NCI-H1105 treated with DMSO at 0.1 percent for 48 hours (cell line): ENCODE data around the gene PRKD1.

Source experiments
- DNase-seq: peaks from one replicate; lab custom pipeline; 2025; lab: John Stamatoyannopoulos, UW

PRKD1 gene

DNA sequence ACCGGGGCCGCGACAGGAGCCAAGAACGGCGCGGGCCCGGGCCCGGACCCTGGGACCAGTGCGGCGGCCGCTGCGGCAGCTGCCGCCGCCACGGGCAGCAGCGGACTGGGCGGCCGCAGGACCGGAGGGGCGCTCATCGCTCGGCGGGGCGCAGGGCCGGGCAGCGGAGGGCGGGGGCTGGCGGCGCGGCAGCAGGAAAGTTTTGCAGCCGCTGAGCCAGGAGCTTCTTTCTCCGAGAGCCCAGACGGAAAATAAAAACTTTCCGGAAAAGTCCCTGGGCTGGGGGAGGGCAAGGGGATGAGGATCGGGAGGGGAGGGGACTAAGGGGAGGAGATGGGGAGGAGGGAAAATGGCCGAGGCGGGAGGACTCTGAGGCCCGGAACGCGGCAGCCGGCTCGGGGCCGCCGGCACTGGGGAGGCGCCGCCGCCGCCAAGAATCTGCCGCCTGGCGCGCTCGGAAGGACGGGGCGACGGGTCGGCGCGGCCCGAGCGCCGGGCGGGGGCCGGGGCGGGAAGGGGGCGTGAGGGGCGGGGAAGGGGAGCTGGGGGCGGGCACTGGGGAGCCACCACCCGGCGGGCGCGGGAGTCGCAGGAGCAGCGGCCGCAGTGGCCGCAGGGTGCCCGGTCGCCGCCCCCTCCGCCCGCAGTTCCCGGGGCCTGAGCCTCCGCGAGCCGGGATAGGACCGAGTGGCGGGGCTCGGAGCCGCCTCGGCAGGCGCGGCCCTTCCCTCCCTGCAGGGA is at the start of gene PRKD1:
Gene PRKD1, minus strand, starts transcription at position 472 of the 741 bp plus-strand sequence.
- no peak for DNase-seq

DNA sequence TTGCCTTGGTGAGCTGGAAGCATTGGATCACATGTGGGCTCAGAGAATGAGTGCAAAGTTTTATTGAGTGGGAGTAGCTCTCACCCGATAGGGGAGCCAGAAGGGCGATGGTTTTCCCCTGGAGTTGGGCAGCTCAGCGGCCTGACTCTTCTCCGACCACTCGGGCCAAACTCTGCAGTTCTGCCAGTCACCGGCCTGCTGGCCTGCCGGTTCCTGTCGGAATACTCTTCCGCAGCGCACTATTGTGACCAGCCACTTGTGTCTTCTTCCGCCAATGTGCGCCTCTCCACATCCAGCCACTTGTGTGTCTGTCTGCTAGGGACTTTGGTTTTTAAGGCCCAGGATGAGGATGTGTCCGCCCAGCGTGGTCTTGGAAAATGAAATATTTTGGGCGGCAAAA is 43.5 kb upstream of the PRKD1 start:
- DNase-seq: no peak

DNA sequence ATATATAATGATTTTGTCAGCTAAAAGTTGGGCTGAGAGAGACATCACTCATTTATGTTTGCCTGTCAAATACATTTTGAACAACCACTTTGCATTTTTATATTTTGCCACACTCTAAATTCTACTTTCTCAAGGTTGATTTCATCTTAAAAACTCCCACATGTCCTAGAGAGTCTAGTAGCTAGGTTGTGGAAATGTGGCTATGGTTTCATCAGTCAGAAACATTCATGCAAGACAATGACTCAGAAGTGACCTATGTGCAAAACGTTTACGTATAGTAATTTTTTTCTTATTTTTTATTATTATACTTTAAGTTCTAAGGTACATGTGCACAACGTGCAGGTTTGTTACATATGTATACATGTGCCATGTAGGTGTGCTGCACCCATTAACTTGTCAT is 27.4 kb upstream of the PRKD1 start:
- DNase-seq: no peak

DNA sequence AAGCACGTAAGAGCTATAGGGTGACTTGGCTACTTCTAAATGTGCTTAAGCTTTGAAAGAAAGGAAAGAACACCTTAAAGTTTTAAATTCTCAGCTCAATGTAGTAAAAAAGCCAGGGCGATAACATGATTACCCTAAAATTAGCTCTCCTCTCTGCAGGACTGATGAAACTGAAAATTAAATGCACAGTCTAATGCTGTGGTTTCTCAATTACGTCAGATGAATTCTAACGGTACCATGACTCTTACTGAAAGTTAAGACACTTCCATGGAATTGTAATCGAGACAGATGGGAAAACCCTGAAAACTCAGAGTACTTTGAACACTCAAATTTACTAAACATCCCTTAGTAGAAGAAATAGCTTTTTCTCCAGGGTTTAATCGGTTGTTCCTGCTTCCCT is 25.9 kb upstream of the PRKD1 start:
- no peak for DNase-seq

DNA sequence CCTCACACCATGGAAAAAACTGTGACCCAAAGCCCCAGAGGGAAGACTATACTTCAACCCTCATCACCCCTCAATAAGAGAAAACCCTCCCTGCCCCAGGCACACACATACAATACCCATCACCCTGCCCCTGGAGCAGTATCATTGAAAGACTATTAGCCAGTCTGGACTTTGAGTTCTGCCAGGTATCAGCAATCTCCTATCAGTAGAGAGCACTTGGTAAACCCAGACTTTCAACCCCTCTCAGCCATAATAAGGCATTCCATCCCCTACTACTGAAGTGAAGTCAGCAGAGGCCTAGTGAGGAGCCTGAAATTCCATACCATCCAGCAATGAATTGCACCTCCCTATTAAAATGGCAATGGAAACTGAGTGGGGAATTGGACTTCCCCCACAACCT is 16.4 kb upstream of the PRKD1 start:
- no peak for DNase-seq

DNA sequence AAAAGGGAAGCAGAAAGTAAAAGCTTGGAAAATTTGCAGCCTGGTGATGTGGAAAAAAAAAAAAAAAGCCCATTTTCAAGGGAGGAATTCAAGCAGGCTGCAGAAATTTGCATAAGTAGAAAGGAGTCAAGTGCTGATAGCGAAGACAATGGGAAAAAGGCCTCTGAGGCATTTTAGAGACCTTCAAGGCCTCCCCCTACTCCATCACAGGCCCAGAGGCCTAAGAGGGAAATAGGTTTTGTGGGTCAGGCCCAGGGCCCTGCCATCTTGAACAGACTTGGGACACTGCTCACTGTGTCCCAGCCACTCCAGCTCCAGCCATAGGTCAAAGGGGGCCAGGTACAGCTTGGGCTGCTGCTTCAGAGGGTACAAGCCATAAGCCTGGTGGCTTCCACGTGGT is 13.8 kb upstream of the PRKD1 start:
- DNase-seq: no peak

DNA sequence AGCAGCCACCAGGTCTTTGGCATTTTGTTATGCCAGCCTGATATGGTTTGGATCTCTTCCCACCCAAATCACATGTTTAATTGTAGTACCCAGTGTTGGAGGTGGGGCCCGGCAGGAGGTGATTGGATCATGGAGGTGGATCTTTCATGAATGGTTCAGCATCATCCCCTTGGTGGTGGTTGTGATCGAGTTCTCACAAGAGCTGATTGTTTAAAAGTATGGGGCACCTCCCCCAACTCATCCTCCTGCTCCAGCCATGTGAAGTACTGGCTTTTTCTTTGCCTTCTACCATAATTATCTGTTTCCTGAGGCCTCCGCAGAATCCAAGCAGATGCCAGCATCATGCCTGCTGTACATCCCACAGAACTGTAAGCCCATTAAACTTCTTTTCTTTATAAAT is 12.8 kb upstream of the PRKD1 start:
- no peak for DNase-seq

DNA sequence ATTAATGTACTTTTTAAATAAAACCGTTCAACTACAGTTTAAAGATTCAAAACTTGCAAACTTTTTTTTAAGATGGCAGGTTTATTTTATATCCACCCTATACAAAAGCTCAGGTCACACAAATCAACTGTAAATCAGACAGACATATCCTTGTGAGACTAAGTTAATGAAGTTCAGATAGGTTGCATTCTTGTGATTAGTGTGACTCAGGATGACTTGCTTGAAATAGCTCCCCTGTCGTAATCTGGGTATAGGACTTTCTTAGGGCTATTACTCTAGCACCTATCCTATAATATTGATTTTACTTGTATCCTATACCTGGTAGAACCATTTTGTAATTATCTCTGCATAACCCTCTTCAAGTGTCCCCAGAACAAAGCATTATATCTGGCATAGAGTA is 9.5 kb upstream of the PRKD1 start:
- DNase-seq: no peak

DNA sequence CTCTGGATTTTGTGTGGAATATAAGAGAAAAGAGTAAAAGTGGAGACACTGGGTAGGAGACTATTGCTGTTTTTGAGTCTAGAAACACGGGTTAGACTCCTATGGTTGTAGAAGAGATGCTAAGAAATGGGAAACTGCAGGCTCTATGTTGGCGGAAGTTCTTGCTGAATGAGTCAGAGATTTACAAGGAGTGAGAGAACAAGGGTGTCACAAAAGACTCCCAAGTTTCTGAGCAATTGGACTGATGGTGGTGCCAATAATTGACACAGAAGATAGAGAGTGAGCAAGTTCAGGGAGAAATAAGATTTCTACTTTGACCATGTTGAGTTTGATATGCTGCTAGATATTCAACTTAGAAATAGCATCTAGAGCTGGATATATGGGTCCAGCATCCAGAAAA is 2.6 kb upstream of the PRKD1 start:
- DNase-seq: no peak

DNA sequence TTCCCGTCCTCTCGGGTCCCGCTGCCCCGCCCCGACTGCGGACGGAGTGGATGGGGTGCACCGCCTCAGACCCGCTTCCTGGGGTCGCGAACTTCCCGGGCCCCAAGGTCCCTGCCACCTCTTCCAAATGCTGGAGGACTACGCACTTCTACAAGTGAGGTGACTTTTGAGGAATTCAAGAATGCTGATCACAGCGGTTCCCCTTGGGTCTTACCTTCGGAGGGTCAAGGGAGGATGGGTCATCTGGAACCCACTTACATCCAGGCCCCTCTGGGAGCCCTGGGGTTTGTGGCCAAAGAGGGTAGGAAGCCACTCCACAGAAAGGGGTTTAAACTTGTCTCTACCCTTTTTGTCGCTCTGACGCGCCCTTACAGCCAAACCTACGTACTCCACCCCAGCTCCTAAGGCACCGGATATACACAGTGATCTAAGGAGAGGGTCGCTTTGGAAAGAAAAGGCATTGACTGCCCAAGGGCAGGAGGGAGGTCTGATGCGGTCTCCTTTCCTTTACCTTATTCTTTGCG is 532 bp upstream of the PRKD1 start:
- DNase-seq: no peak

DNA sequence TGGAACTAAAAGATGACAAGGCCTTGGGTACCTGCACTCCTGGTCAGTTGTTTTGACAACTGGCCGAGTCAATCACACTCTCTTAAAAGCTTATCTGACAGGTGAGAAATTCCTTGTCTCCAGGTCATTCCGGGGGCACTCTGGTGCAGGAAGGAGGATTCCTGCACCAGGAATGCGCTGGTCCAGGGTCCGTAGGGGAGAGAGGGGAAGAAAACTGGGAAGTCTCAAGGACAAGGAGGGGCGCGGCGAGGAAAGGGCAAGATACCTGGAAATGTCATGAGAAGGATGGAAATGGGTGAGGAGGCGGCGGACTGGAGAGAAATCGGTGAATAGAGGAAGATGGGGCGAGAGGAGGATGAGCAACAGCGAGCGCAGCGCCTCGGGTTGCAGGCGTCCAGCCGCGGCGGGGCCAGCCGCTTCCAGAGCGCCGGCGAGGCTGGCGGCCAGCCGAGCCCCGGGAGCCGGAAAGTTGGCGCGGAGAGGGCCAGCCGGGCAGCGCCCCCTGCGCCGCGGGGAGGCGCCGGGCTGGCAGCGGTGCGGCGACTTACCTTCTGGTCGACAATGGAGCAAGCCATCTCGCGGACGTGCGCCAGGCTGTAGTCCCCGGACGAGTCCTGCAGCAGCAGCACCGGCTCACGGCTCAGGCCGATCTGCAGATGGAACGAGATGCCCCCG is 809 bp downstream of the PRKD1 start:
- DNase-seq: peak; percentile 69

DNA sequence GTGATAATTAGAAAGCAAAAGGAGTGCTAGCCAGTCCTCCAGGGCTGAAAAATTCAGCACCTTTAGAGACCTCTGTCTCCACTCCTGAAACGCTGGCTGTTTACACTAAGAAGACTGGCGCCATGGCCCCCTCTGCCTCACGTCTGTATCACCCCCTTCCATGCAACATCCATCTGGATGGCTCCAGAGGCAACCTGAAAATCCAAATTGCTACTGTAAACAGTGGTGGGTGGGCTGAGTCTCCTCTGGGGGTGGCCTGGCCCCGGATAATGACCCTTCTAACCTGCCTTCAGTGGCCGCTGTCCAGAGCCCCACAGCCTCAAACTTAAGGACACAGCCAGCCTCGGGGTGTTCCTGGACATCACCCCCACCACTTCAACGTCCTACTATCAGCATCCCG is 1.4 kb downstream of the PRKD1 start:
- DNase-seq: no peak

DNA sequence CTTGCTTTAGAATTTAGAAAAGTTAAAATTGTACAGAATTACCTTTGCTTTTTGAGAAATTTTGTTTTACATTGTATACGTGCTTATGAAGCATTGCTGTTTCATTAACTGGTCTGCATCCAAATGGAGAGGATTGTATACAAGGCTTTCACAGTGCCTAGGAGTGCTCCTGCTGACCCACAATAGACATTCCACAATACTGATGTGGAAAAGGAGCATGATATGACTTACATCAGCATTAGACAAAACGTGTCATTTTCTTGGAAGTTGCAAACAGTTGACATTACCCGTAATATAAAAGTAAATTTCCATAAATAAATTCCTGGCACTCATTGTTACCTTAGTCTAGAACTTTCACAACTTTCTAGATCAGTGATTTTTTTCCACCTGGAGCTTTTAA is 1.9 kb downstream of the PRKD1 start:
- DNase-seq: no peak

DNA sequence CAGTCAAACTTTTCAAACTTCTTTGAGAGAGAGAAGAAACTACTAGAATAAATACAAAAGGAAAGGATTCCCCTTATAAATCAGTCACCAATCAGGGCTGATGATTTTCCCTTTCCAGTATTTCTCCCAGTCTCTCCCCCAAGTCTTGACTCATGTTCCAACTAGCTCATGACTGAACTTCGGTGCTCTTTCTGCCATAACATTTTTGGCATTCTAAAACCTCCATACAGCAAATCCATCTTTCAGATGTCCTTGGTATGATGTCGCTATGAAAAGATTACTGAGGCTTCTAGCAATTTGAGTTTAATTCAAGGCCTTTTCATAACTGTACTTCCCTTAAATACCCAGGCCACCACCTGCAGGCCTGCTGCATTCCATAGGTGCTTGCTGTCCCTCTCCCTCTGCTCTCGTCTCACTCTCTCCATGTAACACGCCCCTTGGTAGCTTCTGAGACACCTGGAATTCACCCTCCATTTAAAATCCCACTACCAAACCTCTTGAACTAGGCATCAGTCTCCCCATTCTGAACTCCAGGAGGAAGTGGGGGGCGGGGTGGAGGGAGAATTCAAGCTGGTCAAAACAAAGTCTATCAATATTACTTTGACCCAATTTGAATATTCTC is 2.4 kb downstream of the PRKD1 start:
- DNase-seq: no peak

DNA sequence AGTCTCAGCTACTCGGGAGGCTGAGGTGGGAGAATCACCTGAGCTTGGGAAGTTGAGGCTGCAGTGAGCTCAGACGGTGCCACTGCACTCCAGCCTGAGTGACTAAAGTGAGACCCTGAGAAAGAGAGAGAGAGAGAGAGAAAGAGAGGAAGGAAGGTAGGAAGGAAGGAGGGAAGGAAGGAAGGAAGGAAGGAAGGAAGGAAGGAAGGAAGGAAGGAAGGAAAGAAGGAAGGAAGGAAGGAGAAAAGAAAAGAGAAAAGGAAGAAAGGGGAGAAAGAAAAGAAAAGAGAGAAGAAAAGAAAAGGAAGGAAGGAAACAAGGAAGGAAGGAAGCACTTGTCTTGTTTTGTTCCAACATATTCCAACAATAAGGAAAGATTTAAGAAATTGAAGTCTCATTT is 7.8 kb downstream of the PRKD1 start:
- no peak for DNase-seq

DNA sequence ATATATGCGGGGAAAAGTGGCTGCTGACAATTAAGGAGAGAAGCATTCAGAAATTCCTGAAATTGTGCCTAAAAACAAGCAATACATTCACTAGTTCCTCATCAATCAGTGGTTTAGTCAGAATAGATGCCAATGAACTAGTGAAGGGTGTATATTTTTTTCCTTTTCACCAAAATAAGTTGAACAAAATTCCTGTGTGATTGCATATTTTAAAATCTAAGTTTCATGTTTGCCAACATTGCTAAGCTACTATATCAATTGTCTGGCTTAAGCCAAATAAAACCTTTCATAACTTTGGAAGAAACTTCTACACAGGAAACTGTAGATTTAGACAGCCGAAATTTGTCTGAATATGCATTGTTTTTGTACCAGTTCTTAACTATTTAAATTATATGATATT is 8.7 kb downstream of the PRKD1 start:
- DNase-seq: no peak

DNA sequence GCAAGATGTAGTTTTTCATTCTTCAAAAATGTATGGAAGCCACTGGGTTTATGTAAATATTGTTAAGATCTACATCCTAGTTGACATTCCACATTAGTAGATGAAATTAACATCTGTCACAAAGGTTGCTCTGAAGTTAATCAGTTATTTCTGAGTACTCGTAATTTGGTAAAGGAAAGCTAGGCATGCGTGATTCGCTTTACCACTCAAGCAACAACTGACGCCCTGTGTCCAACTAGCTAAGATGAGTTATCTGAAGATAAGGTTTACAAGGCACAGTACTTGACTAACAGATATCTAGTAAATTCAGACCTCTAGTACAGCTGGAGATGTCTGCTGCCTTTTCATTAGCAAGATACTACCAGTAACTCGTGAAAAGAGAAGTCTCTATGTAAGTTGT is 14.1 kb downstream of the PRKD1 start:
- DNase-seq: no peak

DNA sequence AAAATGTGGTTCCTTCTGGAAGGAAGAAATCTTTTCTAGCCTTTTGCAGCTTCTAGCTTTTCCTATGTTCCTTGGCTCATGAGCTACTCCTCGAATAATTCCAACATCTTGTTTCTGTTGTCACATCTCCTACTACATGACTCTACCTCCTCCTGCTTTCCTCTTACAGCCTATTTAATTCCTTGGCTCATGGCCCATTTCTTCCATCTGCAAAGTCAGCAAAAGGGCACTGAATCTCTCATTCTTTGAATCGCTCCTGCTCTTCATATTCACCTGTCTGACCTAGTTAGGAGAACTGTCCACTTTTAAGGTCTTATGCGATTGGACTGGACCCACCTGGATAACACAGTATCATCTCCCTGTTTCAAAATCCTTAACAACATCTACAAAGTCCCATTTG is 15.8 kb downstream of the PRKD1 start:
- DNase-seq: peak; percentile 23

DNA sequence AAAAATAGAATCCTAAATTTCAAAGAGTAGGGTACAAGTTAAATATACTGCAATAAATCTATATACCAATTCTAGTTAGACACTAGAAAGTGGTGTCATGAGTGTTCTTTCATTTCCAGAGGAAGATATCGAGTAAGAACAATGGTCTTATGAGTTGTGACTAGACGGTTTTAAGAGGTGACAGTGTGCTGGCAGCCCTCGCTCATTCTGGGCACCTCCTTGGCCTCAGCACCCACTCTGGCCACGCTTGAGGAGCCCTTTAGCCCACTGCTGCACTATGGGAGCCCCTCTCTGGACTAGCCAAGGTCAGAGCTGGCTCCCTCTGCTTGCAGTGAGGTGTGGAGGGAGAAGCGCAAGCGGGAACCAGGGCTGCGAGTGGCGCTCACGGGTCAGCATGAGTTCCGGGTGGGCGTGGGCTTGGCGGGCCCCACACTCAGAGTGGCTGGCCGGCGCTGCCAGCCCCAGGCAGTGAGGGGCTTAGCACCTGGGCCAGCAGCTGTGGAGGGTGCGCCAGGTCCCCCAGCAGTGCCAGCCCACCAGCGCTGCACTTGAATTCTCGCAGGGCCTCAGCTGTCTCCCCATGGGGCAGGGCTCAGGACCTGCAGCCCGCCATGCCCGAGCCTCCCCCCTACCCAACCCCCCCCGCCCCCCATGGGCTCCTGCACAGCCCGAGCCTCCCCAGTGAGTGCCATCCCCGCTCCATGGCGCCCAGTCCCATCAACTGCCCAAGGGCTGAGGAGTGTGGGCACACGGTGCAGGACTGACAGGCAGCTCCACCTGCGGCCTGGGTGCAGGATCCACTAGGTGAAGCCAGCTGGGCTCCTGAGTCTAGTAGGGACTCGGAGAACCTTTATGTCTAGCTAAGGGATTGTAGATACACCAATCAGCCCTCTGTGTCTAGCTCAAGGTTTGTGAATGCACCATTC is 18.7 kb downstream of the PRKD1 start:
- DNase-seq: no peak

DNA sequence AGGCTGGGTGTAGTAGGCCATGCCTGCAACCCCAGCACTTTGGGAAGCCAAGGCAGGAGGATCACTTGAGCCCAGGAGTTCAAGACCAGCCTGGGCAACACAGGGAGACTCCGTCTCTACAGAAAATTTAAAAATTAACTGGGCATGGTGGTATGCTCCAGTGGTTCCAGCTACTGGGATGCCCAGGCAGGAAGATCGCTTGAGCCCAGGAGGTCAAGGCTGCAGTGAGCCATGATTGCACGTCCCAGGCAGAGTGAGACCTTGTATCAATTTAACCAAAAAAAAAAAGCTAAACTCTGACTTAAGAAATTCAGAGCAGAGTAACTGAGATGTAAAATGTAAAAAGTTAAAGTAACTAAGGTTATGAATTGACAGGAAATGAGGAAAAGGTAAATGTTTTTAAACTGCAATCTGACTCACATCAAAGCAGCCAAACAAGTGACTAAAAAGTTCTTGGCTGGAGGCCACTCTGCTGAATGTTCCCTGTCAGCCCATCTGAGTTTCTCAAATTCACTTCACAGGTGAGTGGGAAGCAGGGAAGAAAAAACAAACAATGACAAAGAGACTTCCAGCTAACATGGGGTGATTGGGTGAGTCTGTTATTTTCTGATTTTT is 21.3 kb downstream of the PRKD1 start:
- DNase-seq: peak; percentile 31

DNA sequence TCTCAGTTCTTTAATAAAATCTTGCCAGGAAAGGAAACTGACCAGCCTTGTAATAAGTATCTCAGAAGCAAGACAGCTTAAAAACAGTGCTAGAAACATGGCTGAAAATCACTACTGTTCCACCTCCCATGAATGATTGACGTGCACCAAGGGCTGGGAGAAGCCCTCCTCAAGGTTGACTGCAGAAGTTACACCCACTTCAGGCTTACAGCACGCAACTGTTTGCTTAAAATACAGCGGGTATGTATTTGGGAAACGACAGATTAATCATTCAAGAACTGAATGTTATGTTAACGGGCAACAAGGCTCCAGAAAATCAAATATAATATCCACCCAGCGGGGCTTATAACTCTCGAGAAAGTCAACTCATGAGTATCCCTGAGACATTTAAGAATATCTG is 22.1 kb downstream of the PRKD1 start:
- no peak for DNase-seq
